ENCODE measurements around the gene CTNND2.

DNA sequence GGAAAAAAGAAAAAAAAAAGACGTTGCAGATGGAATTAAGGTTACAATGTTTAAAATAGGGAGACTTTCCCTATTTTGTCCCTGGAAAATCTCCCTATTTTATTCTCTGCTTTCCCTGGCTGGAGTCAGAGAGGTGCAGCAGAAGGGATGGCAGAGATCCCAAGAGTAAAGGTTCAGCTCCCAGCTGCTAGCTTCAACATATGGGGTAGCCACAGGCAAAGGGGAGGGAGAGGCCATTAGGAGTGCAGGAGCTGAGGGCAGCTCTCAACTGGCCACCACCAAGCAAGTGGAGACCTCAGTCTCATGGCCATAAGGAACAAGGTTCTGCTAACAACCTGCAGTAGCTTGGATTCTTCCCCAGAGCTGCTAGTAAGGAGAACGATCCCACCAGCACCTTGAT is 776.2 kb downstream of the CTNND2 start:
- TF ChIP-seq BHLHE40 (IDR thresholded peaks at IDR 0.05; ENCODE audit: borderline replicate concordance) (no peak), LEF1 (IDR thresholded peaks at IDR 0.05; ENCODE audit: borderline replicate concordance) (no peak), FOXM1 (IDR thresholded peaks at IDR 0.05; ENCODE audit: borderline replicate concordance) (no peak), SP1 (IDR thresholded peaks at IDR 0.05) (no peak), TARDBP (IDR thresholded peaks at IDR 0.05) (no peak), NFRKB (IDR thresholded peaks at IDR 0.05) (no peak), L3MBTL2 (conservative IDR thresholded peaks at IDR 0.05) (no peak), ZNF384 (IDR thresholded peaks at IDR 0.05) (no peak)
- TF ChIP-seq, protein P1, sequence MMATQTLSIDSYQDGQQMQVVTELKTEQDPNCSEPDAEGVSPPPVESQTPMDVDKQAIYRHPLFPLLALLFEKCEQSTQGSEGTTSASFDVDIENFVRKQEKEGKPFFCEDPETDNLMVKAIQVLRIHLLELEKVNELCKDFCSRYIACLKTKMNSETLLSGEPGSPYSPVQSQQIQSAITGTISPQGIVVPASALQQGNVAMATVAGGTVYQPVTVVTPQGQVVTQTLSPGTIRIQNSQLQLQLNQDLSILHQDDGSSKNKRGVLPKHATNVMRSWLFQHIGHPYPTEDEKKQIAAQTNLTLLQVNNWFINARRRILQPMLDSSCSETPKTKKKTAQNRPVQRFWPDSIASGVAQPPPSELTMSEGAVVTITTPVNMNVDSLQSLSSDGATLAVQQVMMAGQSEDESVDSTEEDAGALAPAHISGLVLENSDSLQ (IDR thresholded peaks at IDR 0.05) = no peak

Measured in HEK293T (cell line).